WTC11 (cell line): ENCODE data around the gene GATM.

ENCODE experiments used
- GTF2I ChIP-seq: fragments of 250-450 bp; sonication (Bioruptor Pico); conservative IDR thresholded peaks from 2 replicates; pipeline ENCODE4 v1.4.0; 2021; ENCODE audit warnings: mild to moderate bottlenecking
- ZNF423 ChIP-seq: fragments of 250-450 bp; sonication (Bioruptor Pico); IDR thresholded peaks from 2 replicates; pipeline ENCODE4 v2.1.2; 2022; ENCODE audit warnings: mild to moderate bottlenecking, moderate library complexity
- TF ChIP-seq, protein P1 (sequence below): fragments of 250-450 bp; sonication (Bioruptor Pico); IDR thresholded peaks from 2 replicates; pipeline ENCODE4 v2.1.2; 2022; ENCODE audit warnings: mild to moderate bottlenecking, moderate library complexity
- TF ChIP-seq, protein P2 (sequence below): sonication (generic); formaldehyde crosslinking; IDR thresholded peaks from 2 replicates; pipeline ENCODE4 v1.8.1; 2022; ENCODE audit warnings: low read depth, missing genetic modification reagents, borderline replicate concordance
- TF ChIP-seq, protein P3 (sequence below): fragments of 200-600 bp; IDR thresholded peaks from 2 replicates; pipeline ENCODE4 v1.8.0; 2022; ENCODE audit warnings: antibody characterized with exemption

DNA sequence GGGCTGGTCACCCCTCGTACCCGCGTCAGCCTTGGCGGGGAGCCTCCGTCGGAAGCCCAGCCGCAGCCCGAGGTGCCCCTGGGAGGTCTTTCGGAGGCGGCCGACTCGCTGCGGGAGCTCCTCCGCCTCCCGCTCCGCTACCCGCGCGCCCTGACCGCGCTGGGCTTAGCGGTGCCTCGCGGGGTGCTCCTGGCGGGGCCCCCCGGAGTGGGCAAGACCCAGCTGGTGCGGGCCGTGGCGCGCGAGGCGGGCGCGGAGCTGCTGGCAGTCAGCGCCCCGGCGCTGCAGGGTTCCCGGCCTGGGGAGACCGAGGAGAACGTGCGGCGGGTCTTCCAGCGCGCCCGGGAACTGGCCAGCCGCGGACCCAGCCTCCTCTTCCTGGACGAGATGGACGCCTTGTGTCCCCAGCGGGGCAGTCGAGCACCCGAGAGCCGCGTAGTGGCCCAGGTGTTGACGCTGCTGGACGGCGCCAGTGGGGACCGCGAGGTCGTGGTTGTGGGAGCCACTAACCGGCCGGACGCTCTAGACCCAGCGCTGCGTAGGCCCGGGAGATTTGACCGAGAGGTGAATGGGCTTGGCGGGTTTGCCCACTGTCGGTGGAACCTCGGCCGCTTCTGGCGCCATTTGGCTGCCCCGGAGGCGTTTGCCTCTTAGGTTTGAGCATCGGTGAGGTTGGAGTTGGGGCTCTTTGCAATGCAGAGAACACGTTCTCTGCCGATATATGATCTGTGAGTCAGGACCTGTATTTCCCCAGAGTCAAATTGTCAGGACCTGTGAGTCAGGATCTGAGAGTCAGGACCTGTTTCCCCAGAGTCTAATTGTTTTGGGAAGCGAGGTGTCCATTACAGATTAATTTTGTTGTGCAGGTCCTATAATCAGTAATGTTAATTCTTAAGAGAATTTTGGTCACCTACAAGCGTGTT lies 24.9 kb upstream of the GATM start:
- TF ChIP-seq, protein P1, sequence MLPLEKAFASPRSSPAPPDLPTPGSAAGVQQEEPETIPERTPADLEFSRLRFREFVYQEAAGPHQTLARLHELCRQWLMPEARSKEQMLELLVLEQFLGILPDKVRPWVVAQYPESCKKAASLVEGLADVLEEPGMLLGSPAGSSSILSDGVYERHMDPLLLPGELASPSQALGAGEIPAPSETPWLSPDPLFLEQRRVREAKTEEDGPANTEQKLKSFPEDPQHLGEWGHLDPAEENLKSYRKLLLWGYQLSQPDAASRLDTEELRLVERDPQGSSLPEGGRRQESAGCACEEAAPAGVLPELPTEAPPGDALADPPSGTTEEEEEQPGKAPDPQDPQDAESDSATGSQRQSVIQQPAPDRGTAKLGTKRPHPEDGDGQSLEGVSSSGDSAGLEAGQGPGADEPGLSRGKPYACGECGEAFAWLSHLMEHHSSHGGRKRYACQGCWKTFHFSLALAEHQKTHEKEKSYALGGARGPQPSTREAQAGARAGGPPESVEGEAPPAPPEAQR (CRISPR knock-in tag): no peak
- TF ChIP-seq ZNF423: peak; percentile 57
- TF ChIP-seq, protein P2, sequence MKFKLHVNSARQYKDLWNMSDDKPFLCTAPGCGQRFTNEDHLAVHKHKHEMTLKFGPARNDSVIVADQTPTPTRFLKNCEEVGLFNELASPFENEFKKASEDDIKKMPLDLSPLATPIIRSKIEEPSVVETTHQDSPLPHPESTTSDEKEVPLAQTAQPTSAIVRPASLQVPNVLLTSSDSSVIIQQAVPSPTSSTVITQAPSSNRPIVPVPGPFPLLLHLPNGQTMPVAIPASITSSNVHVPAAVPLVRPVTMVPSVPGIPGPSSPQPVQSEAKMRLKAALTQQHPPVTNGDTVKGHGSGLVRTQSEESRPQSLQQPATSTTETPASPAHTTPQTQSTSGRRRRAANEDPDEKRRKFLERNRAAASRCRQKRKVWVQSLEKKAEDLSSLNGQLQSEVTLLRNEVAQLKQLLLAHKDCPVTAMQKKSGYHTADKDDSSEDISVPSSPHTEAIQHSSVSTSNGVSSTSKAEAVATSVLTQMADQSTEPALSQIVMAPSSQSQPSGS (CRISPR knock-in tag): no peak
- TF ChIP-seq, protein P3, sequence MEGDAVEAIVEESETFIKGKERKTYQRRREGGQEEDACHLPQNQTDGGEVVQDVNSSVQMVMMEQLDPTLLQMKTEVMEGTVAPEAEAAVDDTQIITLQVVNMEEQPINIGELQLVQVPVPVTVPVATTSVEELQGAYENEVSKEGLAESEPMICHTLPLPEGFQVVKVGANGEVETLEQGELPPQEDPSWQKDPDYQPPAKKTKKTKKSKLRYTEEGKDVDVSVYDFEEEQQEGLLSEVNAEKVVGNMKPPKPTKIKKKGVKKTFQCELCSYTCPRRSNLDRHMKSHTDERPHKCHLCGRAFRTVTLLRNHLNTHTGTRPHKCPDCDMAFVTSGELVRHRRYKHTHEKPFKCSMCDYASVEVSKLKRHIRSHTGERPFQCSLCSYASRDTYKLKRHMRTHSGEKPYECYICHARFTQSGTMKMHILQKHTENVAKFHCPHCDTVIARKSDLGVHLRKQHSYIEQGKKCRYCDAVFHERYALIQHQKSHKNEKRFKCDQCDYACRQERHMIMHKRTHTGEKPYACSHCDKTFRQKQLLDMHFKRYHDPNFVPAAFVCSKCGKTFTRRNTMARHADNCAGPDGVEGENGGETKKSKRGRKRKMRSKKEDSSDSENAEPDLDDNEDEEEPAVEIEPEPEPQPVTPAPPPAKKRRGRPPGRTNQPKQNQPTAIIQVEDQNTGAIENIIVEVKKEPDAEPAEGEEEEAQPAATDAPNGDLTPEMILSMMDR: no peak
- no peak for TF ChIP-seq GTF2I (CRISPR knock-in tag)
